Epidermal melanocyte (primary cell): ENCODE results near the gene RRN3.
"Not testable (repeated sequence)": the region's sequence is repeated elsewhere in the genome, so short reads cannot be mapped to it uniquely, and the experiment has no call there.

Source experiments
- DNase-seq: peaks from one replicate; pipeline ENCODE4 v3.0.0; 2011; ENCODE audit warnings: low spot score; ENCODE audit not compliant: insufficient read length

Gene RRN3

GRCh38 chr16:15028345-15028715 is 65.7 kb downstream of the RRN3 start:
- not testable (repeated sequence) for DNase-seq

DNA sequence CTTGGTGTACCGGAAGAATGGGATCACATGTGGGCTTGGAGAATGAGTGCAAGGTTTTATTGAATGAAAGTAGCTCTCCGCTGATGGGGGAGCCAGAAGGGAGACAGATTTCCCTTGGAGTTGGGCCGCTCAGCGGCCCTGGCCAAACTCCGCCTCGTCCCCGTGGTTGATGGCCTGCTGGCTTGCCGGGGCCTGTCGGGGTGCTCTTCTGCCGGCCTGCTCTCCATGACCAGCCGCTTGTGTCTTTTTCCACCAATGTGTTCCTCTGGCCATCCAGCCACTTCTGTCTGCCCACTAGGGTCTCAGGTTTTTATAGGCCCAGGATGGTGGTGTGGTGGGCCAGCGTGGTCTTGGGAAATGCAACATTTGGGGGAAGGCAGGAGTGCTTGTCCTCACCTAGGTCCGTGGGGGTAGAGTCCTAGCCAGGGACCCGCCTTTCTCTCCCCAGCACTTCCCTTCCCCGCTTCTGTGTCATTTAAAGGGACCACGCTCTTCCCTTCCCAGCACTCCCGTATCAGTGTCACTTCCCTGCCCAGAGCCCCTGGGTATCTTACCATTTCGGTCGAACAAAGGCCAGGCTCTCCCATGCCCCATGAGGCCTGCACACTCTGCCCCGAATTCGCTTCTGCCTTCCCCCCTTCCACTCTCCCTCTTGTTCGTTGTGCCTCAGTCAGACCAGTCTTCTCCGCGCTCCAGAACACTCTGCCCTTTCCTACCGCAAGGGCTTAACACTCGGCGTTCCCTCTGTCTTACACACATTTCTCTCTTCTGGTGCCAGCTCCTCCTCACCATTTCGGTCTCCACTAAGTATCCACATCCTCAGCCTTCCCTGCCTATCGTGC is 66.3 kb downstream of the RRN3 start:
- DNase-seq = not testable (repeated sequence)

GRCh38 chr16:15027051-15027450 is 67.0 kb downstream of the RRN3 start:
- DNase-seq = not testable (repeated sequence)

DNA sequence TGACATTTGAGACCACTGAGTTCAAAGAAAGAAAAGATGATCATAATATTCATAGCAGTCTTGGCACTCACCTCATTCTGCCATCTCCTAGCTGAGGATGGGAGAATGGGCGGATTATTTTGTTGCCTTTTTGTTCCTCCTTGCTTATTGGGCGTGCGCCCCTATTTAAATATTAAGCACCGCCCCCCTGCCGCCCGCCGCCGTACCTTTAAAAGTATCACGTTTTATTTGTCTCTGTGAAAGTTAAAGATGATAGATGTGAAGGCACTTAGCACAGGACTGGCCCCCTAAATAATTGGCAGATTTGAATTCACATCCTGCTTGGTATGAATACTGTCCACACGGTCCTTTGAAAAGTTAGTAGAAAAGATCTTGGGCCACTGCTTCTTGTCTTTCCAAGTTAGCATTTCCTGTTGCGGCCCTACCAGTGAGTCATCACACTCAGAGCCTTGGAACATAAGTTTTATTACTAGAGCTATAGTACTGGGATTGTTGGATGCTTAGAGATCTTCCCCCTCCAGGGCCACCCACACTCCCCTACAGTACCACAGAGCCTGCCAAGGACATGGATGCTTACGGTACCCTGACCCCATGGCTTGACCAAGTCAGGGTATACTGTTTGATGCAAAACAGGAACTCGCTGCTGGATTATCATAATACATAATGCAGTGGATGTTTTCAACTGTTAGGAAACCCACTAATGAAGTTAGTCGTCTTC is 68.7 kb downstream of the RRN3 start:
- DNase-seq = not testable (repeated sequence)

- DNase-seq = not testable (repeated sequence)
Observed at GRCh38 chr16:15024858-15025199, 69.2 kb downstream of the RRN3 start.

- not testable (repeated sequence) for DNase-seq
Observed at GRCh38 chr16:15023381-15024077, 70.5 kb downstream of the RRN3 start.

DNA sequence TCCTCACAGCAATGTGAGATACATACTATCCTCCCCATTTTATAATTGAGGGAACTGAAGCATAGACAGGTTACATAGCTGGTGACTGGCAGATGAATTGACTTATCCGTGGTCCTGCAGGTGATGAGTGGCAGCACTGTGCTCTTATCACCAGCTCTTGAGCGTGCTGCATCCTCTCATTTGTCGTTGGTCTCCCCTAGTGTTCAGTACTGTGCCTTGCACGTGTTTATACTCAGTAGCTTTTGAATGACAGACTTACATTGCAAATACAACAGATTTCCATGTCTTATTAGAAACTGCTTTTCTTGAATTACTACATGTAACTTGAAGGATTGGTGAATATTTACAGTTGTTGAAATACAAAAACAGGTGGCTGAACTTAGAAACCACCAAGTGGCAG is 71.9 kb downstream of the RRN3 start:
- not testable (repeated sequence) for DNase-seq

GRCh38 chr16:15021429-15021828 is 72.6 kb downstream of the RRN3 start:
- not testable (repeated sequence) for DNase-seq

DNA sequence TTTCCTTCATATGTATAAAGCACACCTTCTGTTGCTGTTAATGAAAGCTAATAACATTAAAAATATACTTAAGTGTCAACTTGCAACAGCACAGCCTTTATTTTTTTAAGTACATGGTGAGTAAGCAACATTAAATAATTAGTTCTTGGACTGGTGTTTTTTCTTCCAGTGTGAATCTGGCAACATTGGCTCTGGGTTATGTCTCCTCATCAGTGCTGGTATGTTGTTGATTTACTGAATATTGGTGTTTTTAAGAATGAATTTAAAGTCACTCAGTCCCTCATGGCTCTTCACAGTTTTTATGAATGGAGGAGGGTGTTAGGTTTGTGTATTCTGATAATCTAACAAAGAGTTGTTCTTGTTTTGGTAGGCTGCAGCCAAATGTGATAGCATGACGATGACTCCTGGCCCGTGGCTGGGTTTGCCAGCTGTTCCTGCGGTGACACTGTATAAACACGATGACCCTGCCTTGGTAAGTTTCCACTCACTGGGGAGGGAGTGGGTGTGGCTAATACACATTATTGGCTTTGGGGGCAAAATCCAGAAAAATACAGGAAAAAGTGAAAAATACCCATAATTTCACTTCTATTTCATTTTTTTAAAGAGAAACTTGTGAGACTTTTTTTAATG is 77.0 kb downstream of the RRN3 start:
- not testable (repeated sequence) for DNase-seq

DNA sequence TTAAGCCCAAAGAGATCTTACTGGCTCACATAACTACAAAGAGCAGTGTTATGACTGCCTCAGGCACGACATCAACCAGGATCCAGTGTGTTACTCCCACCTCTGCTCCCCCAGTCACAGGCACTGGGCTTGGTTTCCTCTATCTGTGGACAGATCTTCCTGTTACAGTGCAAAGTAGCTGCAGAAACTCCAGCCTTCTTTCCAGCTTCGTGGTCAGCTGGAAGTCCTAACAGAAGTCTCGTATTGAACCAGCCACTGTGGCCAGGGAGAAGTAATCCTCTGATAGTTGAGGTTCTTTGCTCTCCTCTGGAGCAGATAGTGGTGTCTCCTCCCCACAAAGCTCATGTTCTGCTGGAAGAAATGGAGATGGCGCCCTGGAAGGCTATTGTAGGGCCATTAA is 77.7 kb downstream of the RRN3 start:
- DNase-seq = not testable (repeated sequence)

- not testable (repeated sequence) for DNase-seq
Observed at GRCh38 chr16:15015671-15016070, 78.4 kb downstream of the RRN3 start.

- DNase-seq = not testable (repeated sequence)
Observed at GRCh38 chr16:15012941-15013340, 81.1 kb downstream of the RRN3 start.
